ENCODE measurements around the gene SMIM33.

- TF ChIP-seq POLR2AphosphoS5 (IDR thresholded peaks at IDR 0.05; ENCODE audit: low read depth, low read length) = no peak
- TF ChIP-seq POLR2A (IDR thresholded peaks at IDR 0.05; ENCODE audit: low read depth, low read length) = no peak
- no peak for TF ChIP-seq SPI1 (IDR thresholded peaks at IDR 0.05; ENCODE audit: low read depth, low read length)
- no peak for TF ChIP-seq TAF1 (IDR thresholded peaks at IDR 0.05; ENCODE audit: low read depth, low read length)
- TF ChIP-seq PAX5 (IDR thresholded peaks at IDR 0.05; ENCODE audit: insufficient read depth, low read length, severe bottlenecking) = no peak
These were observed 2.8 kb downstream of the SMIM33 start for GRCh38 chr5:139473565-139473964.
